Measurements from ENCODE around the gene CDH23. TPM values are rescaled to one million over a fixed set of nuclear protein-coding genes. Genes with fewer than 3 reads are reported as not detected.

Gene CDH23
- total and polyA plus RNA-seq, 10 of the 15 experiments (the other 5 are each of a cell fraction or from before 2014, with no cell fraction given): 0.09 to 0.40 (median 0.15) TPM; not detected in 1

DNA sequence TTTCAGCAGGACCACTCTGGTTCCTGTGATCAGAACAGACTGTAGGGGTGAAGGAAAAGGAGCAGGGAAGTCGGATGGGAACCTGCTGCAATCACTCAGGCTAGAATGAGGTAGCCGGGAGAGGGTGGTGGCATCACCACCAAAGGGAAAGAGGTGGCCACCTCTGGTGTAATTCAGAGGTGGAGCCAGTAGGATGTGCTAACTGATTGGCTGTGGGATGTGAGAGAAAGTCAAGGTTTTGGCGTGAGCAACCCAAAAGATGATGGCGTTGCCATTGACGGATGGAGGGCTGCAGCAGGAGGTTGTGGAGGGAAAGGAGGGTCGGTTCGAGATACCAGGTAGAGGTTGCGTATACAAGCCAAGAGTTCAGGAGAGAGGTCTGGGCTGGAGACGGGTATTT is 384.0 kb downstream of the CDH23 start:
- H3K9ac ChIP-seq (ENCODE audit: control insufficient read depth, insufficient read depth, low read length): no peak overlapping the region
- no peak for FAIRE-seq
- RAD21 ChIA-PET (ENCODE audit: unreplicated experiment): no interaction called here
- peaks cover 4% of the 10 kb centered on the region; the same call in 2 of the 3 replicates for H3K9me3 ChIP-seq (replicated peaks; ENCODE audit: control insufficient read depth, insufficient read depth, low read length)
- WGBS (ENCODE audit: insufficient coverage, insufficient replicate concordance, low lambda C conversion rate, missing lambda C conversion rate): 58% methylated on average over 9 of the region's 9 CpGs
- H3K4me3 ChIP-seq: no peak overlapping the region
- no peak for DNase-seq (ENCODE audit: low read depth, low spot score)
- no peaks in the 10 kb centered on the region for H3K79me2 ChIP-seq (ENCODE audit: control insufficient read depth, insufficient read depth, low read length)
- SMC1A ChIA-PET (ENCODE audit: uncharacterized antibody, unreplicated experiment): interaction anchor here (1.2 kb wide), 1 partner anchor 32 kb away, joined by 4 read pairs; no protein-coding TSS in a partner anchor
- no TSS peak for BruUV-seq (replicated peaks)
- in situ Hi-C loops (cut with MboI): no loop called here
- H3K4me2 ChIP-seq (ENCODE audit: control insufficient read depth, insufficient read depth): no peak overlapping the region
- no peaks in the 10 kb centered on the region for H3K27me3 ChIP-seq (replicated peaks in 1 of 2; ENCODE audit: control insufficient read depth in 2 of 2, insufficient read depth in 2 of 2, low read length in 1 of 2)
- H4K20me1 ChIP-seq (ENCODE audit: control insufficient read depth, insufficient read depth): no peaks in the 10 kb centered on the region
- intact Hi-C loops (cut with micrococcal nuclease; ENCODE audit: unreplicated experiment): no loop called here
- no peaks in the 10 kb centered on the region for H3K36me3 ChIP-seq (ENCODE audit: control insufficient read depth in 2 of 2, insufficient read depth in 2 of 2, low read length in 1 of 2)
- no peak overlapping the region for H2AFZ ChIP-seq (ENCODE audit: control insufficient read depth, low read depth, low read length)
- peaks cover 30% of the 10 kb centered on the region for H3K4me1 ChIP-seq (ENCODE audit: control insufficient read depth, insufficient read depth, low read length)
- no peak for ATAC-seq
- CTCF ChIA-PET: interaction anchor here (1.5 kb wide), 1 partner anchor 12 kb away, joined by 3 read pairs; no protein-coding TSS in a partner anchor
- POLR2A ChIA-PET: no interaction called here
- H3K27ac ChIP-seq (ENCODE audit: control insufficient read depth, insufficient read depth): no peak overlapping the region
- peak; percentile 28; the same call in 1 of the 2 replicates for TF ChIP-seq RAD21 (IDR thresholded peaks at IDR 0.05; ENCODE audit: insufficient read depth, low read depth, low read length)
- TF ChIP-seq SMC3 (IDR thresholded peaks at IDR 0.05; ENCODE audit: borderline replicate concordance, low read length): peak; percentile 18; the same call in 1 of the 2 replicates
- TF ChIP-seq CHD2 (IDR thresholded peaks at IDR 0.05; ENCODE audit: borderline replicate concordance, low read depth, low read length): no peak
- no peak for TF ChIP-seq MXI1 (IDR thresholded peaks at IDR 0.05; ENCODE audit: low read depth, low read length)
- peak in 2 of 3 experiments; percentile 12 to 24; a peak in 2 of 6 replicates for TF ChIP-seq CTCF (IDR thresholded peaks at IDR 0.05 in 2 of 3, conservative IDR thresholded peaks at IDR 0.05 in 1 of 3; ENCODE audit: control insufficient read depth in 2 of 3, extremely low read depth in 1 of 3, insufficient read depth in 1 of 3, low read depth in 3 of 3, low read length in 3 of 3)

All from GM12878 (cell line).